AG09319 (cell line): ENCODE results near the gene TRAPPC12.
"Not testable (repeated sequence)": the region's sequence is repeated elsewhere in the genome, so short reads cannot be mapped to it uniquely, and the experiment has no call there.

ENCODE experiments used
- DNase-seq: peaks from one replicate; pipeline ENCODE4 v3.0.0-alpha.2; 2010; ENCODE audit warnings: low read depth; ENCODE audit errors: extremely low read depth
- TF ChIP-seq, protein P1 (sequence below): IDR thresholded peaks from 2 replicates; pipeline ENCODE4 v1.5.1; 2011; ENCODE audit warnings: low read depth, mild to moderate bottlenecking, inconsistent platforms, low read length, moderate library complexity

Gene TRAPPC12

GRCh38 chr2:3443506-3444084, 64.1 kb downstream of the TRAPPC12 start:
- TF ChIP-seq, protein P1, sequence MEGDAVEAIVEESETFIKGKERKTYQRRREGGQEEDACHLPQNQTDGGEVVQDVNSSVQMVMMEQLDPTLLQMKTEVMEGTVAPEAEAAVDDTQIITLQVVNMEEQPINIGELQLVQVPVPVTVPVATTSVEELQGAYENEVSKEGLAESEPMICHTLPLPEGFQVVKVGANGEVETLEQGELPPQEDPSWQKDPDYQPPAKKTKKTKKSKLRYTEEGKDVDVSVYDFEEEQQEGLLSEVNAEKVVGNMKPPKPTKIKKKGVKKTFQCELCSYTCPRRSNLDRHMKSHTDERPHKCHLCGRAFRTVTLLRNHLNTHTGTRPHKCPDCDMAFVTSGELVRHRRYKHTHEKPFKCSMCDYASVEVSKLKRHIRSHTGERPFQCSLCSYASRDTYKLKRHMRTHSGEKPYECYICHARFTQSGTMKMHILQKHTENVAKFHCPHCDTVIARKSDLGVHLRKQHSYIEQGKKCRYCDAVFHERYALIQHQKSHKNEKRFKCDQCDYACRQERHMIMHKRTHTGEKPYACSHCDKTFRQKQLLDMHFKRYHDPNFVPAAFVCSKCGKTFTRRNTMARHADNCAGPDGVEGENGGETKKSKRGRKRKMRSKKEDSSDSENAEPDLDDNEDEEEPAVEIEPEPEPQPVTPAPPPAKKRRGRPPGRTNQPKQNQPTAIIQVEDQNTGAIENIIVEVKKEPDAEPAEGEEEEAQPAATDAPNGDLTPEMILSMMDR: no peak
- no peak for DNase-seq

DNA sequence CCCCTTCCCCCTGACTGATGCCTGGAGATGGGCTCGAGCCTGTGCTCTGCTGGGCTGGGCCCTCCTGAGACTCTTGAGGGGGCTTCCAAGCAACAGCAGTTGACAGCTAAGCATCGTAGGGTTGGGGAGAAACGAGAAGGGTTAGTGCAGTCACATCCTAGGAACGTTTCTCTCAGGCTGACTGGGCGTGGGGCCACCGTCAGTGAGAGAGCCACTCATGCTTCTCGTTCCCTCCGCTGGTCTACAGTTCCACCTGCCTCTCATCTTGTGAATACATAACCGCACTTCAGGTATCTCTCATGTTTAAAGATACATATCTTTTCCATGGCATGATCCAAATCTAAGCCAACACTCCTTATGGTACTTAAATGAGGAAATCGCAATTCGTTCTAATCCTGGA, 66.4 kb downstream of the TRAPPC12 start:
- no peak for DNase-seq
- TF ChIP-seq, protein P1: no peak

GRCh38 chr2:3446381-3446780, 66.9 kb downstream of the TRAPPC12 start:
- no peak for DNase-seq
- TF ChIP-seq, protein P1: no peak

- not testable (repeated sequence) for DNase-seq
Observed at GRCh38 chr2:3447186-3447585, 67.7 kb downstream of the TRAPPC12 start.

- TF ChIP-seq, protein P1: no peak
- no peak for DNase-seq
Observed at GRCh38 chr2:3447789-3448317, 68.4 kb downstream of the TRAPPC12 start.

GRCh38 chr2:3448441-3448911, 69.0 kb downstream of the TRAPPC12 start:
- DNase-seq: not testable (repeated sequence)

- TF ChIP-seq, protein P1: no peak
- no peak for DNase-seq
Observed at GRCh38 chr2:3449086-3449485, 69.6 kb downstream of the TRAPPC12 start.

GRCh38 chr2:3449936-3450335, 70.4 kb downstream of the TRAPPC12 start:
- TF ChIP-seq, protein P1: no peak
- no peak for DNase-seq
